ENCODE measurements around the gene NISCH. TPM values are rescaled to one million over a fixed set of nuclear protein-coding genes. Genes with fewer than 3 reads are reported as not detected.

NISCH gene
- total and polyA plus RNA-seq, 2 of the 8 experiments (the other 6 are each of a cell fraction or from before 2014, with no cell fraction given) = 71.2 to 71.9 TPM

- TF ChIP-seq RBBP5 (IDR thresholded peaks at IDR 0.05; ENCODE audit: borderline replicate concordance, low read depth, low read length) (no peak), TCF12 (IDR thresholded peaks at IDR 0.05; ENCODE audit: low read depth, low read length) (no peak)
These were observed 11.4 kb upstream of the NISCH start (continued) for GRCh38 chr3:52443791-52444687.

Measured in H1 (cell line).